ENCODE measurements around the gene DHRS7. TPM values are rescaled to one million over a fixed set of nuclear protein-coding genes. Genes with fewer than 3 reads are reported as not detected.

The DHRS7 gene
- polyA plus RNA-seq, 1 experiment, result 38.0 TPM

- DNase-seq (ENCODE audit: low read depth), result no peak
- CTCF ChIA-PET, result interaction anchor here (0.7 to 10.3 kb wide), 21 partner anchors 10 to 700 kb away, joined by 3 to 184 read pairs (median 4); partner anchors contain the start of genes DHRS7, JKAMP and L3HYPDH
- peak; percentile 57 for TF ChIP-seq CTCF (IDR thresholded peaks at IDR 0.05; ENCODE audit: insufficient read depth, low read depth, low read length)
- Histone ChIP-seq H3K4me3 (ENCODE audit: low read depth, low read length) (peak overlapping the region; percentile 27), H3K27me3 (ENCODE audit: control insufficient read depth, insufficient read depth, low read length) (no peaks in the 10 kb centered on the region), H3K36me3 (ENCODE audit: control insufficient read depth, insufficient read depth, low read length) (no peaks in the 10 kb centered on the region)
- POLR2A ChIA-PET, result no interaction called here
Measured at GRCh38 chr14:60184146-60184904, 19.1 kb upstream of the DHRS7 start.

DNA sequence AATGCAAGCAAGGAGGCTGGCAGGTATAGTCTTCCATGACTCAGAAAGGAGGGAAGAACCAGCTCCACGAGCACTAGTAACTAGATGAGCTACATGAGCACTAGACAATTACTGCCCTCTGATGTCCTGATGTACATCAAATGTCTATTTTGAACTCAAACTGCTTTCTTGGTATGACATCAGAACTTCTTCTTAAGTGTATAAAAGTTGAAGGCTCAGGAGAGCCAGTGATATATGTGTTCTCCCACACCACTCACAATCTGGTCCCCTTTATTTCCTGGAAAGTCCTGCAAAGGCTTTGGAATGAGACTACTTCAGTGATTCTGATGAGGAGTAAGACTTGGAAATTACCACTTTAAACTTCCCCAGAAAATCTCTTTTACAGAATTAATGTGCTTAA, 18.5 kb upstream of the DHRS7 start:
- POLR2A ChIA-PET, result no interaction called here
- Histone ChIP-seq H3K27me3 (ENCODE audit: control insufficient read depth, insufficient read depth, low read length) (no peaks in the 10 kb centered on the region), H3K4me3 (ENCODE audit: low read depth, low read length) (peak overlapping the region; percentile 27), H3K36me3 (ENCODE audit: control insufficient read depth, insufficient read depth, low read length) (no peaks in the 10 kb centered on the region)
- TF ChIP-seq CTCF (IDR thresholded peaks at IDR 0.05; ENCODE audit: insufficient read depth, low read depth, low read length), result no peak
- CTCF ChIA-PET, result interaction anchor here (1.2 to 10.3 kb wide), 11 partner anchors 12 to 225 kb away, joined by 3 to 184 read pairs (median 4); partner anchors contain the start of gene DHRS7
- DNase-seq (ENCODE audit: low read depth), result no peak

DNA sequence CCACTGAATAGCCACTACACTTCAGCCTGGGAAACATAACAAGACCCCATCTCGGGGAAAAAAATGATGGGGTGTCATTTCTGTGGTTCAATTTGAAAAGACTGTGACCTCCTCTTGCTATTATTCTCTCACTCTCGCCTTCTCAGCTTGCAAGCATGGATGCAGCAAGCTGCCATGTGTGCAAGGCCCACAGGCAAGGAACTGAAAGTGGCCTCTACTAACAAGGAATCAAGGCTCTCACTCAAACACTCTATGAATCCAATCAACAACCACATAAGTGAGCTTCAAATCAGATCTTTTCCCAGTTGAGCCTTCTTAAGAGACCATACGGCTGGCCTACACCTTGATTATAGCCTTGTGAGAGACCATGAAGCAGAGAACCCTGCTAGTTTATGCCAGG, 17.9 kb upstream of the DHRS7 start:
- no peaks in the 10 kb centered on the region for H3K27me3 ChIP-seq (ENCODE audit: control insufficient read depth, insufficient read depth, low read length)
- ChIA-PET POLR2A (no interaction called here), CTCF (interaction anchor here (0.6 to 10.3 kb wide), 8 partner anchors 12 to 219 kb away, joined by 3 to 184 read pairs (median 10); partner anchors contain the start of gene DHRS7)
- no peaks in the 10 kb centered on the region for H3K36me3 ChIP-seq (ENCODE audit: control insufficient read depth, insufficient read depth, low read length)
- DNase-seq (ENCODE audit: low read depth), result no peak
- TF ChIP-seq CTCF (IDR thresholded peaks at IDR 0.05; ENCODE audit: insufficient read depth, low read depth, low read length), result no peak
- H3K4me3 ChIP-seq (ENCODE audit: low read depth, low read length), result no peak overlapping the region

DNA sequence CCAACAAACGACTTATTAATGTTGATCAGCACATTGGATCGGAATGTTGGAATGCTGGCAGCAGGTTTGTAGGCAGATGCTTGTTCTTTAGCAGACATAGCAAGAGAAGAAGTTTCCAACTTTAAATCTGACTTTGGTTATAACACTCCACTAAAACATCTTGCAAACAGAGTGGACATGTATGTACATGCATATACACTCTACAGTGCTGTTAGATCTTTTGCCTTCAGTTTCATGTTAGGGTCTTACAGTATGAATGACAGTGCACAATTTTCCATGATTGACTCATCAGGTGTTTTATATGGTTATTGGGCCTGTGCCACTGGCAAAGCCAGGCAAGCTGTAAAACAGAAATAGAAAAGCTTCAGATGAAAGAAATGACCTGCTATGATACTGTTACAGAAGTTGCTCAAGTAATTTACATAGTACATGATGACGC, 14.3 kb upstream of the DHRS7 start:
- Histone ChIP-seq H3K36me3 (ENCODE audit: control insufficient read depth, insufficient read depth, low read length) (no peaks in the 10 kb centered on the region), H3K4me3 (ENCODE audit: low read depth, low read length) (no peak overlapping the region), H3K27me3 (ENCODE audit: control insufficient read depth, insufficient read depth, low read length) (no peaks in the 10 kb centered on the region)
- no peak for TF ChIP-seq CTCF (IDR thresholded peaks at IDR 0.05; ENCODE audit: insufficient read depth, low read depth, low read length)
- no peak for DNase-seq (ENCODE audit: low read depth)
- ChIA-PET POLR2A (no interaction called here), CTCF (no interaction called here)

GRCh38 chr14:60178820-60179219, 13.6 kb upstream of the DHRS7 start:
- CTCF ChIA-PET, result no interaction called here
- DNase-seq (ENCODE audit: low read depth), result no peak
- H3K4me3 ChIP-seq (ENCODE audit: low read depth, low read length), result no peak overlapping the region
- POLR2A ChIA-PET, result no interaction called here
- H3K36me3 ChIP-seq (ENCODE audit: control insufficient read depth, insufficient read depth, low read length), result no peaks in the 10 kb centered on the region
- H3K27me3 ChIP-seq (ENCODE audit: control insufficient read depth, insufficient read depth, low read length), result no peaks in the 10 kb centered on the region
- no peak for TF ChIP-seq CTCF (IDR thresholded peaks at IDR 0.05; ENCODE audit: insufficient read depth, low read depth, low read length)

Data from BJ (cell line).